Astrocyte of the spinal cord (primary cell): Measurements from ENCODE around the gene DOCK9.

ENCODE experiments used
- DNase-seq: peaks from one replicate; pipeline ENCODE4 v3.0.0; 2011; ENCODE audit warnings: low read depth, low spot score
- H3K4me3 ChIP-seq: 2 replicates; pipeline ENCODE4 v1.5.1; 2011; ENCODE audit warnings: low read depth, mild to moderate bottlenecking, low read length, moderate library complexity
- CTCF ChIP-seq: IDR thresholded peaks from 2 replicates; pipeline ENCODE4 v1.5.1; 2012; ENCODE audit warnings: low read depth, mild to moderate bottlenecking, low read length, inconsistent platforms
- in situ Hi-C: cut with HindIII; loops from 2 replicates; pipeline ENCODE4 v1.10.0; 2017; ENCODE audit warnings: low sequenced_read_pairs

Gene DOCK9

GRCh38 chr13:98979012-98979660 lies 1.3 kb upstream of the DOCK9 start:
- TF ChIP-seq CTCF, result no peak
- no peak for DNase-seq
- no peak overlapping the region for H3K4me3 ChIP-seq
- in situ Hi-C loops, result no loop called here

- peak; percentile 93 for DNase-seq
- in situ Hi-C loops, result no loop called here
- H3K4me3 ChIP-seq, result peak overlapping the region; percentile 55
- no peak for TF ChIP-seq CTCF
Observed at GRCh38 chr13:98978280-98978679, 416 bp upstream of the DOCK9 start.

GRCh38 chr13:98976941-98977340 lies 923 bp downstream of the DOCK9 start:
- no peak for TF ChIP-seq CTCF
- H3K4me3 ChIP-seq, result peak overlapping the region; percentile 55
- DNase-seq, result peak; percentile 41
- in situ Hi-C loops, result no loop called here

- DNase-seq, result peak; percentile 80
- peak overlapping the region; percentile 55 for H3K4me3 ChIP-seq
- TF ChIP-seq CTCF, result no peak
- in situ Hi-C loops, result no loop called here
Observed at GRCh38 chr13:98976338-98976737, 1.5 kb downstream of the DOCK9 start.

- DNase-seq, result peak; percentile 15
- in situ Hi-C loops, result no loop called here
- TF ChIP-seq CTCF, result no peak
- peak overlapping the region; percentile 6 for H3K4me3 ChIP-seq
Observed at GRCh38 chr13:98975822-98976261, 2.0 kb downstream of the DOCK9 start.

- no peak for TF ChIP-seq CTCF
- in situ Hi-C loops, result no loop called here
- no peak for DNase-seq
- H3K4me3 ChIP-seq, result no peak overlapping the region
Observed at GRCh38 chr13:98974053-98974452, 3.8 kb downstream of the DOCK9 start.
